ENCODE measurements around the gene SMAD9.

SMAD9 gene

DNA sequence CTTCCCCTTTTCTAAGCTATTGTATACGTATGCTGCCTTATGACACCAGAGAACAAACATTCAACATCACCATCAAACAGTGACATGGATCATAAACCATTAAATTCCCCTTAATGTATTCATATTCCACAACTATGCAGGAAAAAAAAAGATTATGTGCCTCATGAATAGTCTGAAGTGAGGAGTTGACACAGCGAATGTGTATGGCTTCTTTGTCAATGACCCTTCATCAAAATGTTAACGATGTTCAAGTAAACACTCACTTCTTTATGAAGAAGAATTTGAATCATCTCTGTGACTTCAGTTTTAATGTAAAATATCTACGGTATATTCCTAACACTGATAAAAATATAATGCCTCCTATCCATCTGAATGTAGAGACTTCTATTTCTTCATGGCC, 44.6 kb downstream of the SMAD9 start:
- H3K4me3 ChIP-seq (ENCODE audit: low read depth, low read length) = no peak overlapping the region
- no peak for DNase-seq (ENCODE audit: low read depth)
- in situ Hi-C loops (cut with HindIII; ENCODE audit: low sequenced_read_pairs) = loop anchor here (5.0 kb wide), 1 partner anchor 42 kb away; no protein-coding TSS in a partner anchor
- TF ChIP-seq, protein P1, sequence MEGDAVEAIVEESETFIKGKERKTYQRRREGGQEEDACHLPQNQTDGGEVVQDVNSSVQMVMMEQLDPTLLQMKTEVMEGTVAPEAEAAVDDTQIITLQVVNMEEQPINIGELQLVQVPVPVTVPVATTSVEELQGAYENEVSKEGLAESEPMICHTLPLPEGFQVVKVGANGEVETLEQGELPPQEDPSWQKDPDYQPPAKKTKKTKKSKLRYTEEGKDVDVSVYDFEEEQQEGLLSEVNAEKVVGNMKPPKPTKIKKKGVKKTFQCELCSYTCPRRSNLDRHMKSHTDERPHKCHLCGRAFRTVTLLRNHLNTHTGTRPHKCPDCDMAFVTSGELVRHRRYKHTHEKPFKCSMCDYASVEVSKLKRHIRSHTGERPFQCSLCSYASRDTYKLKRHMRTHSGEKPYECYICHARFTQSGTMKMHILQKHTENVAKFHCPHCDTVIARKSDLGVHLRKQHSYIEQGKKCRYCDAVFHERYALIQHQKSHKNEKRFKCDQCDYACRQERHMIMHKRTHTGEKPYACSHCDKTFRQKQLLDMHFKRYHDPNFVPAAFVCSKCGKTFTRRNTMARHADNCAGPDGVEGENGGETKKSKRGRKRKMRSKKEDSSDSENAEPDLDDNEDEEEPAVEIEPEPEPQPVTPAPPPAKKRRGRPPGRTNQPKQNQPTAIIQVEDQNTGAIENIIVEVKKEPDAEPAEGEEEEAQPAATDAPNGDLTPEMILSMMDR (IDR thresholded peaks at IDR 0.05; ENCODE audit: low read depth, low read length, missing control alignments) = no peak

DNA sequence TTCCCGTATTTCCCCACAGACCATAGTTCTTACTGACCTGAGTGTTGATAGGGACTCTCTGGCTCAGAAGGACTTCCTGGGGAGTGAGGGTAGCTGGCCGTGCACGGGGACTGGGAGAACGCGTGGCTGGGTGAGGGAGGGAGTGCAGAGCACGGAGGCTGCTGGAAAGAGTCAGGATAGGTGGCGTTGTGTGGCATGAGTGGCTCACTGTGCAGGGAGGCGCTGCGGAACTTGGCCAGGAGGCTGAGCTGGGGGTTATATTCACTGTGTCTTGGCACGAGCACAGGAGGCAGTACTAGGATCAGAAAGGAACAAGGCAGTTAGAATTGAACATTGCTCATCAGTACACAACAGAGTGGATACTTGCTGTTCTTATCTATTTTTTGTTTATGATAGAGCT, 47.4 kb downstream of the SMAD9 start:
- TF ChIP-seq, protein P1 (IDR thresholded peaks at IDR 0.05; ENCODE audit: low read depth, low read length, missing control alignments) = no peak
- H3K4me3 ChIP-seq (ENCODE audit: low read depth, low read length) = no peak overlapping the region
- no peak for DNase-seq (ENCODE audit: low read depth)
- in situ Hi-C loops (cut with HindIII; ENCODE audit: low sequenced_read_pairs) = no loop called here

DNA sequence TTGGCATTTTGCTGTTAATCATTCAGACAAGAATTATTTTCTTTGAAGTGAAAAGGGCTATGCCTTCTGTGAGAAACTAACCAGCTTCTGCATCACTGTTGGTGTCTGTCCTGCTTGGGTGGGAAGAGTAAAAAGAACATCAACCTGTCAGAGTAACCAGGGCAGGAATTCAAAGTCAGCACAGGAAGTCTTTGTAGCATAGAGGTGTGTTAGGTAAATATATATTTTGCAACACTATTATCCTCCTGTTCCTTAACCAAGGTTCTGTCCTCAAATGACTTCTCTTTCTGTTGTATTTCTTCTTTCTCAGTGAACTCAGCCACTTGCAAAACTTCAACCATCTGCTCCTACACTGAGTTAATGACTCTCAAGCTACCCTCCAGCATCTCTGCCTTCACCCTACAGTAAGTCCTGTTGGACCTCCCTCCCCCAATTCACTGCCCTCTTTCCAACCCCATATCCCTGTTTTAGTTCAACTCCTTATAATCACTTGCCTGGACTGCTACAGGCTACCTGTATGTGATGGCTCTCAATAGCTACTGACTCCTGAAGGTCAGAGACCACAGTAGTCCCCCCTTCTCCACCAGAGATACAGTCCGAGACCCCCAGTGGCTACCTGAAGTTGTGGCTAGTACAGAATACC, 49.9 kb downstream of the SMAD9 start:
- no peak for DNase-seq (ENCODE audit: low read depth)
- H3K4me3 ChIP-seq (ENCODE audit: low read depth, low read length) = no peak overlapping the region
- TF ChIP-seq, protein P1 (IDR thresholded peaks at IDR 0.05; ENCODE audit: low read depth, low read length, missing control alignments) = no peak
- in situ Hi-C loops (cut with HindIII; ENCODE audit: low sequenced_read_pairs) = no loop called here

DNA sequence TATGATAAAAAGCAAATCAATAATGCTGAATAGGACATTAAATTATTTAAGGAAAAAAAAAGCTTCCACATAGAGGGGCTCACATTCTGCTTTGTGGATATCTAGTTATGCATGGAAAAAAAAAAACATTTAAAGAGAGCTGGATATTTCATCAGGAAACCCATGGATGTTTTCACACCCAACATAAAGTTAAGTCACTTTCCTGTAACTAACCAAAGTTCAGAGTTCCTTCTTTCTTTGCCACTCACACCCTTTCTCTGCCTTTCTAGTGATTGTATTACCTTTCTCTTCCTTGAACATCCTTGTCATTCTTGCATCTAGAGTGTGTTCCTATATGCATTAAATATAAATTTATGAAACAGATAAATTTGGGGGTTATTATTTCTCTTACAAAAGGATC, 53.8 kb downstream of the SMAD9 start:
- no peak for DNase-seq (ENCODE audit: low read depth)
- in situ Hi-C loops (cut with HindIII; ENCODE audit: low sequenced_read_pairs) = no loop called here
- no peak overlapping the region for H3K4me3 ChIP-seq (ENCODE audit: low read depth, low read length)
- TF ChIP-seq, protein P1 (IDR thresholded peaks at IDR 0.05; ENCODE audit: low read depth, low read length, missing control alignments) = no peak

DNA sequence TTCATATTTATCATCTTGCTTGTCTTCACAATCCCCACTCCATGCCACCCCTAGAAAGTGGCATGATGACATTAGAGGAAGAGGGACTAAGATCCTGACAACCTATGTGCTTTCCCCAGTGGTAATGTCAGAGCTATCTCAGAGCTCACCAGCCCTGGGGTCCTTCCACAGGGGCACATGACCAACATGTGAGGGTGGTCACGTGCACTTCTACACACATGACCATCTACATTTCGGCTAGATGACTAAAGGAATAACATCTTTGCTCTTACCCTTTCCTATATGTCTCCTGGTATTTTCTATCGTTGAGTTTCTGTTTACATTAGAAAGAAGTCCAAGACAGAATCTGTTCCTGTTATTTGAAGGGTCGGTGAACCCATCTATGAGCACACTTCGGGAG, 54.8 kb downstream of the SMAD9 start:
- no peak overlapping the region for H3K4me3 ChIP-seq (ENCODE audit: low read depth, low read length)
- TF ChIP-seq, protein P1 (IDR thresholded peaks at IDR 0.05; ENCODE audit: low read depth, low read length, missing control alignments) = no peak
- no peak for DNase-seq (ENCODE audit: low read depth)
- in situ Hi-C loops (cut with HindIII; ENCODE audit: low sequenced_read_pairs) = no loop called here

DNA sequence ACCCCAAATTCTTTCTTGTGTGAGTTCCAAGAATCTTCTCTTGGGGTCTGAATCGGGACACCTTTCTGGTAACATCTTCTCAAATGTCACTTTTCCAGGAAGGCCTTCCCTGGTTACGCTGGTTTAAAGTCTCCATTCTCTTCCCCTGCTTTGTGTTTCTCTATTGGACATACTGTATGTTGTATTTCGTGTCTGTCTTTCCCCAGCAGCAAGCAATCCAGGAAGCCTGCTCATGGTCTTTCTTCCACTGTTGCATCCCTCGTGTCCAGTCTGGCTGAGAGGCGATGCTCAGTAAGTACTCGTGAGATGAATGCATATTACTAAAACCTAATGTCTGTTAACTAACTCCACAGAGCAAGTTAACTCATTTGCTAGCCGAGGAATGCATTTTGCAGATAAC, 57.3 kb downstream of the SMAD9 start:
- TF ChIP-seq, protein P1 (IDR thresholded peaks at IDR 0.05; ENCODE audit: low read depth, low read length, missing control alignments) = no peak
- no peak for DNase-seq (ENCODE audit: low read depth)
- in situ Hi-C loops (cut with HindIII; ENCODE audit: low sequenced_read_pairs) = no loop called here
- no peak overlapping the region for H3K4me3 ChIP-seq (ENCODE audit: low read depth, low read length)

All from astrocyte of the cerebellum (primary cell).